ENCODE results near the gene NBR1.
A peak's percentile ranks its signal among the peaks of the same experiment; 100 is the strongest.
"Not testable (repeated sequence)": the region's sequence is repeated elsewhere in the genome, so short reads cannot be mapped to it uniquely, and the experiment has no call there.

Gene NBR1, protein sequence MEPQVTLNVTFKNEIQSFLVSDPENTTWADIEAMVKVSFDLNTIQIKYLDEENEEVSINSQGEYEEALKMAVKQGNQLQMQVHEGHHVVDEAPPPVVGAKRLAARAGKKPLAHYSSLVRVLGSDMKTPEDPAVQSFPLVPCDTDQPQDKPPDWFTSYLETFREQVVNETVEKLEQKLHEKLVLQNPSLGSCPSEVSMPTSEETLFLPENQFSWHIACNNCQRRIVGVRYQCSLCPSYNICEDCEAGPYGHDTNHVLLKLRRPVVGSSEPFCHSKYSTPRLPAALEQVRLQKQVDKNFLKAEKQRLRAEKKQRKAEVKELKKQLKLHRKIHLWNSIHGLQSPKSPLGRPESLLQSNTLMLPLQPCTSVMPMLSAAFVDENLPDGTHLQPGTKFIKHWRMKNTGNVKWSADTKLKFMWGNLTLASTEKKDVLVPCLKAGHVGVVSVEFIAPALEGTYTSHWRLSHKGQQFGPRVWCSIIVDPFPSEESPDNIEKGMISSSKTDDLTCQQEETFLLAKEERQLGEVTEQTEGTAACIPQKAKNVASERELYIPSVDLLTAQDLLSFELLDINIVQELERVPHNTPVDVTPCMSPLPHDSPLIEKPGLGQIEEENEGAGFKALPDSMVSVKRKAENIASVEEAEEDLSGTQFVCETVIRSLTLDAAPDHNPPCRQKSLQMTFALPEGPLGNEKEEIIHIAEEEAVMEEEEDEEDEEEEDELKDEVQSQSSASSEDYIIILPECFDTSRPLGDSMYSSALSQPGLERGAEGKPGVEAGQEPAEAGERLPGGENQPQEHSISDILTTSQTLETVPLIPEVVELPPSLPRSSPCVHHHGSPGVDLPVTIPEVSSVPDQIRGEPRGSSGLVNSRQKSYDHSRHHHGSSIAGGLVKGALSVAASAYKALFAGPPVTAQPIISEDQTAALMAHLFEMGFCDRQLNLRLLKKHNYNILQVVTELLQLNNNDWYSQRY

DNA sequence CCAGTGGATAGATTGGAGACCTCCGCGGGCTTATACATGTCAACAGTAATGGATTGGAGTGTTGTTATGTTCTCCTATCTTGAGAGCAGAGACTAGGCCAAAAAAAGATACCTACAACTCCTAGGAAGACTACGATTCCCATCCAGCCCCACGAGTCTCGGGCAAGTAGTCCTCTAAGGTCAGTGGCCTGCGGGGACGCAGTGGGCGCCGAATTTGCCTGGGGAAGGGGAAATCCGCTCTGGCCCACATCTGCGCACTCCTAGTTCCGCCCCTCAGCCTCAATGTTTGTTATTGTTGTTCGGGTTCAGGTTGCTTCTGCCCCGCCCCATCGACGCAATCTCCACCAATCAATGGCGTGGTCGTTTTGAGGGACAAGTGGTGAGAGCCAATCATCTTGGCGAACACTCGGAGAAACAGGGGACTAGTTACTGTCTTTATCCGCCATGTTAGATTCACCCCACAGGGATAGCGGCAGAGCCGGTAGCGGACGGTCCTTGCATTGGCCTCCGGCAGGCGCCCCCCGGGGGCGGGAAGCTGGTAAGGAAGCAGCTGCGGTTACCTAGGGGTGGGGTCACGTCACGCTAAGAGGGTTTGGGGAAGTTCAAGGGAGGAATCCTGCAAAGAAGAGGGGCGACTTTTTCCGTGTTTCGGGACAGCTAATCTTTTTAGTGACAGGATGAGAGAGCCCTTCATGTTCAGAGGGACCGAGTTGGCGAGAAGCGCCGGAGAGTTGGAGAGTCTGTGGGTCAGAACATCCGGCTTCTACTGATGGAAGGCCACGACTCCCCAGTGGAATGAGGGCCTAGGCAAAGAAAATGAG lies at the start of gene NBR1:
Gene NBR1, plus strand, starts transcription at position 449 of the 820 bp plus-strand sequence. CDS start 4,586 bp downstream, outside the sequence.
- H3K27me3 ChIP-seq (ENCODE audit: insufficient read depth, low read length): no peaks in the 10 kb centered on the region
- no peaks in the 10 kb centered on the region for H3K9me3 ChIP-seq (ENCODE audit: low read length)

DNA sequence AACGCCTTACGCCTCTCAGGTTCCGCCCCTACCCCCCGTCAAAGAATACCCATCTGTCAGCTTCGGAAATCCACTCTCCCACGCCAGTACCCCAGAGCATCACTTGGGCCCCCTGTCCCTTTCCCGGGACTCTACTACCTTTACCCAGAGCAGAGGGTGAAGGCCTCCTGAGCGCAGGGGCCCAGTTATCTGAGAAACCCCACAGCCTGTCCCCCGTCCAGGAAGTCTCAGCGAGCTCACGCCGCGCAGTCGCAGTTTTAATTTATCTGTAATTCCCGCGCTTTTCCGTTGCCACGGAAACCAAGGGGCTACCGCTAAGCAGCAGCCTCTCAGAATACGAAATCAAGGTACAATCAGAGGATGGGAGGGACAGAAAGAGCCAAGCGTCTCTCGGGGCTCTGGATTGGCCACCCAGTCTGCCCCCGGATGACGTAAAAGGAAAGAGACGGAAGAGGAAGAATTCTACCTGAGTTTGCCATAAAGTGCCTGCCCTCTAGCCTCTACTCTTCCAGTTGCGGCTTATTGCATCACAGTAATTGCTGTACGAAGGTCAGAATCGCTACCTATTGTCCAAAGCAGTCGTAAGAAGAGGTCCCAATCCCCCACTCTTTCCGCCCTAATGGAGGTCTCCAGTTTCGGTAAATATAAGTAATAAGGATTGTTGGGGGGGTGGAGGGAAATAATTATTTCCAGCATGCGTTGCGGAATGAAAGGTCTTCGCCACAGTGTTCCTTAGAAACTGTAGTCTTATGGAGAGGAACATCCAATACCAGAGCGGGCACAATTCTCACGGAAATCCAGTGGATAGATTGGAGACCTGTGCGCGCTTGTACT lies 45.7 kb upstream of the NBR1 start, which contains the start of gene BRCA1:
Gene BRCA1, minus strand, starts transcription at position 232 of the 834 bp plus-strand sequence. CDS start 1,268 bp downstream, outside the sequence.
- Histone ChIP-seq H3K36me3 (ENCODE audit: insufficient read depth, low read length) (peaks cover 17% of the 10 kb centered on the region), H3K9me3 (ENCODE audit: low read length) (no peaks in the 10 kb centered on the region), H3K27me3 (ENCODE audit: insufficient read depth, low read length) (no peaks in the 10 kb centered on the region), H3K4me3 (ENCODE audit: low read length) (peak within 1 kb of the TSS; percentile 88), H2AFZ (ENCODE audit: low read depth, low read length) (peak within 1 kb of the TSS; percentile 66), H3K4me1 (ENCODE audit: insufficient read depth, low read length) (peaks cover 17% of the 10 kb centered on the region)

More for the DNA sequence above, at the start of gene NBR1:
- H3K4me1 ChIP-seq (ENCODE audit: insufficient read depth, low read length): peaks cover 11% of the 10 kb centered on the region
- peak within 1 kb of the TSS; percentile 80 for H2AFZ ChIP-seq (ENCODE audit: low read depth, low read length)
- peaks cover 6% of the 10 kb centered on the region for H3K36me3 ChIP-seq (ENCODE audit: insufficient read depth, low read length)
- peak within 1 kb of the TSS; percentile 78 for H3K4me3 ChIP-seq (ENCODE audit: low read length)

DNA sequence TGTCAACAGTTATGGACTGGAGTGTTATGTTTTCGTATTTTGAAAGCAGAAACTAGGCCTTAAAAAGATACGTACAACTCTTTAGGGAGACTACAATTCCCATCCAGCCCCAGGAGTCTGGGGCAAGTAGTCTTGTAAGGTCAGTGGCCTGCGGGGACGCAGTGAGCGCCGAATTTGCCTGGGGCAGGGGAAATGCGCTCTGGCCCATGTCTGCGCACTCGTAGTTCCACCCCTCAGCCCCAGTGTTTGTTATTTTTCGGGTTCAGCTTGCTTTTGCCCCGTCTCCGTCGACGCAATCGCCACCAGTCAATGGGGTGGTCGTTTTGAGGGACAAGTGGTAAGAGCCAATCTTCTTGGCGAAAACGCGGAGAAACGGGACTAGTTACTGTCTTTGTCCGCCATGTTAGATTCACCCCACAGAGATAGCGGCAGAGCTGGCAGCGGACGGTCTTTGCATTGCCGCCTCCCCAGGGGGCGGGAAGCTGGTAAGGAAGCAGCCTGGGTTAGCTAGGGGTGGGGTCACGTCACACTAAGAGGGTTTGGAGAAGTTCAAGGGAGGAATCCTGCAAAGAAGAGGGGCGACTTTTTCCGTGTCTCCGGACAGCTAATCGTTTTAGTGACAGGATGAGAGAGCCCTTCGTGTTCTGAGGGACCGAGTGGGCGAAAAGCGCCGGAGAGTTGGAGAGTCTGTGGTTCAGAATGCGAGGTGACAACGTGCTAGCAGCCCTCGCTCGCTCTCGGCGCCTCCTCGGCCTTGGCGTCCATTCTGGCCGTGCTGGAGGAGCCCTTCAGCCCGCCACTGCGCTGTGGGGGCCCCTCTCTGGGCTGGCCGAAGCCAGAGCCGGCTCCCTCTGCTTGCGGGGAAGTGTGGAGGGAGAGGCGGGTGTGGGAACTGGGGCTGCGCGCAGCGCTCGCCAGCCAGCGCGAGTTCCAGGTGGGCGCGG lies 44.8 kb upstream of the NBR1 start:
- H3K36me3 ChIP-seq (ENCODE audit: insufficient read depth, low read length): peaks cover 17% of the 10 kb centered on the region
- H3K9me3 ChIP-seq (ENCODE audit: low read length): no peaks in the 10 kb centered on the region
- peak overlapping the region; percentile 88 for H3K4me3 ChIP-seq (ENCODE audit: low read length)
- peak overlapping the region; percentile 26 for H2AFZ ChIP-seq (ENCODE audit: low read depth, low read length)
- peaks cover 17% of the 10 kb centered on the region for H3K4me1 ChIP-seq (ENCODE audit: insufficient read depth, low read length)
- no peaks in the 10 kb centered on the region for H3K27me3 ChIP-seq (ENCODE audit: insufficient read depth, low read length)

DNA sequence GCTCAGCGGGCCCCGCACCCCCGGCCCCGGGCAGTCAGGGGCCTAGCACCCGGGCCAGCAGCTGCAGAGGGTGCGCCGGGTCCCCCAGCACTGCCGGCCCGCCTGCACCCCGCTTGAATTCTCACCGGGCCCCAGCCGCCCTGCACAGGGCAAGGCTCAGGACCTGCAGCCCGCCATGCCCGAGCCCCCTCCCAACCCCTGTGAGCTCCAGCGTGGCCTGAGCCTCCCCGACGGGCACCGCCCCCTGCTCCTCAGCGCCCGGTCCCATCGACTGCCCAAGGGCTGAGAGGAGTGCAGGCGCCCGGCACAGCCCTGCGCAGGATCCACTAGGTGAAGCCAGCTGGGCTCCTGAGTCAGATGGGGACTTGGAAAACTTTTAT lies 44.1 kb upstream of the NBR1 start:
- no peak overlapping the region for H3K4me3 ChIP-seq (ENCODE audit: low read length)
- H3K36me3 ChIP-seq (ENCODE audit: insufficient read depth, low read length): peaks cover 17% of the 10 kb centered on the region
- H3K9me3 ChIP-seq (ENCODE audit: low read length): no peaks in the 10 kb centered on the region
- no peaks in the 10 kb centered on the region for H3K27me3 ChIP-seq (ENCODE audit: insufficient read depth, low read length)
- no peak overlapping the region for H2AFZ ChIP-seq (ENCODE audit: low read depth, low read length)
- H3K4me1 ChIP-seq (ENCODE audit: insufficient read depth, low read length): peaks cover 17% of the 10 kb centered on the region

DNA sequence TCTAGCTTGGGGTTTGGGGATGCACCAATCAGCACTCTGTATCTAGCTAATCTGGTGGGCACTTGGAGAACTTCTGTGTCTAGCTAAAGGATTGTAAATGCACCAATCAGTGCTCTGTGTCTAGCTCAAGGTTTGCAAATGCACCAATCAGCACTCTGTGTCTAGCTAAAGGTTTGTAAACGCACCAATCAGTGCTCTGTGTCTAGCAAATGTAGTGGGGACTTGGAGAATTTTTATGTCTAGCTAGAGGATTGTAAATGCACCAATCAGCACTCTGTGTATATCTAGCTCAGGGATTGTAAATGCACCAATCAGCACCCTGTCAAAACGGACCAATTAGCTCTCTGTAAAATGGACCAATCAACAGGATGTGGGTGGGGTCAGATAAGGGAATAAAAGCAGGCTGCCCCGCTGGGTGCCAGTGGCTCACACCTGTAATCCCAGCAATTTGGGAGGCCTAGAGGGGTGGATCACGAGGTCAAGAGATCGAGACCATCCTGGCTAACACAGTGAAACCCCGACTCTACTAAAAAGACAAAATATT lies 43.6 kb upstream of the NBR1 start:
- not testable (repeated sequence) for H3K27me3 ChIP-seq (ENCODE audit: insufficient read depth, low read length); H3K4me3 ChIP-seq (ENCODE audit: low read length); H3K9me3 ChIP-seq (ENCODE audit: low read length); H2AFZ ChIP-seq (ENCODE audit: low read depth, low read length)
- Histone ChIP-seq H3K4me1 (ENCODE audit: insufficient read depth, low read length) (peaks cover 17% of the 10 kb centered on the region), H3K36me3 (ENCODE audit: insufficient read depth, low read length) (peaks cover 15% of the 10 kb centered on the region)

DNA sequence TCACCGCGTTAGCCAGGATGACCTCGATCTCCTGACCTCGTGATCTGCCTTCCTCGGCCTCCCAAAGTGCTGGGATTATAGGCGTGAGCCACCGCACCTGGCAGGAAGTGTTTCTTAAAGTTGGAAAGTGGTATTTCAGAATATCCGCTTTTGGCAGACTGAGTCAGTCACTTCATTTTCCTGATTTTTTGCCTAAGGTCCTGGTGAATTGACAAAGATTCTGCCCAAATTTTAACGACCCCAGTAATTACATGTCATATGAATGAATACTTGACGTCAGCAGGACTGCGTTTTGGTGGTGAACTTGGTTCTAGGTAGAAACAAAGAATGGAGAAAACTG lies 41.4 kb upstream of the NBR1 start:
- Histone ChIP-seq H3K27me3 (ENCODE audit: insufficient read depth, low read length) (no peaks in the 10 kb centered on the region), H3K9me3 (ENCODE audit: low read length) (no peaks in the 10 kb centered on the region), H2AFZ (ENCODE audit: low read depth, low read length) (no peak overlapping the region), H3K36me3 (ENCODE audit: insufficient read depth, low read length) (peaks cover 25% of the 10 kb centered on the region), H3K4me3 (ENCODE audit: low read length) (no peak overlapping the region), H3K4me1 (ENCODE audit: insufficient read depth, low read length) (peaks cover 10% of the 10 kb centered on the region)

DNA sequence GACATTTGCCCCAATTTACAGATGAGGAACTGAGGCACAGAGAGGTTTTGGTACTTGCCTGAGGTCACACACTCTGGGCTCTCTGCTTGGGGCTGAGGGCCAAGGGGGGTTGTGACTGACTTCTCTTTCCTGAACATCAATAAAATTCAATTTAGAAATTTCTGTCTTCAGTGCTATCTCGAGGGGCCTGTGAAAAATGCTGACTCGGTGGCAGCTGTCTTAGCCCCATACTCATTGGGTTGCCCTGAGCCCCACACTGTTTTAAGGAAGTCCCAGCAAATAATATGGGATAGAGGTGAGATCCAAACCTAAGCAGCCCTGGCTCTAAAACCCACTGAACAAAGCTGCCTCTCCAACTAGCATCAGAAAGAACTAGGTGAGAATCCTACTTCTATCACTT lies 38.9 kb upstream of the NBR1 start:
- Histone ChIP-seq H3K36me3 (ENCODE audit: insufficient read depth, low read length) (peaks cover 33% of the 10 kb centered on the region), H2AFZ (ENCODE audit: low read depth, low read length) (no peak overlapping the region), H3K27me3 (ENCODE audit: insufficient read depth, low read length) (no peaks in the 10 kb centered on the region), H3K9me3 (ENCODE audit: low read length) (no peaks in the 10 kb centered on the region), H3K4me1 (ENCODE audit: insufficient read depth, low read length) (no peaks in the 10 kb centered on the region), H3K4me3 (ENCODE audit: low read length) (no peak overlapping the region)

DNA sequence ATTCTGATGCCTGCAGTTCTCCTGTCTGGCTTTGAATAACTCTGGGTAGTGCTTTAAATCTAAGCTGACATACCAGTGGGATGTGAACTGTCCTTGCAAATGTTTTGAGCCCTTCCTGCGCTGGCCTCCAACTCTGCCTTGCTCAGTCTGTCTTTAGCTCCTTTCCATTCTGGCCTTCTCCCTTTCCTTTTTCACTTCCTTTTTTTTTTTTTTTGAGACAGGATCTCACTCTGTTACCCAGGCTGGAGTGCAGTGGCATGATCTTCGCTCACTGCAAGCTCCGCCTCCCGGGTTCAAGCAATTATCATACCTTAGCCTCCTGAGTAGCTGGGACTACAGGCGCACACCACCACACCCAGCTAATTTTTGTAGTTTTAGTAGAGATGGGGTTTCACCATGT lies 37.6 kb upstream of the NBR1 start:
- not testable (repeated sequence) for H3K4me1 ChIP-seq (ENCODE audit: insufficient read depth, low read length)

DNA sequence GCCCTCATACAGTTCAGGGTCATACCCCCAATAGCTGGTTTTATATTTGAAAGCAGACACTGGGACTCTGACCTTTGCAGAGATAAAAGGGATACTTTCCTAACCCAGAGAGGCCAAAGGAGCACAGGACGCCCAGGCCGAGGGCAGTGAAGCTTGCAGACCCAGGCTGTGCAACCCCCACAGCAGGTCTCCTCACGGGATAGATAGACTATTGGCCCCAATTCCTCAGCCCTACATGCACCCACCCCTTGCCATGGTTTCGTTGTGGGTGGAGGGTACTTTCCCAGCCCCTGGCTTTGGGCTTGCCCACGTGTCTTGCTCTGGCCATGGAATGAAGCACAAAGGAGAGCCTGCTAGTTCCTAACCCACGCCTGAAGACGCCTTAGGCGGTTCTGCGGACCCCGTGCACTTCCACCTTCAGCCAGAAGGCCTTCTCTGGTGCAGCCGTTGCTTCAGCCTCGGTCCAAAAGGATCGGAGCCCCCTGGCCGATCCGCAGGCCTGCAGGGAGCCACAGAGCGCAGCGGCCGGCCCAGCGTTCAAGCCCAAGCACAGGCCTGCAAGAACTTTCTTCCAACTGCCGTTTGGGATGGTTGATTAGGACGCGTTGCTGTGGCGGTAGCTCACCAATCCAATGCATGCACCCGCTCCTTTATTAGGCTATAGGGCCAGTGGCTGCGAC lies 36.1 kb upstream of the NBR1 start:
- no peaks in the 10 kb centered on the region for H3K4me1 ChIP-seq (ENCODE audit: insufficient read depth, low read length)
- H2AFZ ChIP-seq (ENCODE audit: low read depth, low read length): no peak overlapping the region

More for the DNA sequence above, 37.6 kb upstream of the NBR1 start:
- H3K9me3 ChIP-seq (ENCODE audit: low read length); H3K27me3 ChIP-seq (ENCODE audit: insufficient read depth, low read length); H2AFZ ChIP-seq (ENCODE audit: low read depth, low read length); H3K4me3 ChIP-seq (ENCODE audit: low read length): not testable (repeated sequence)
- H3K36me3 ChIP-seq (ENCODE audit: insufficient read depth, low read length): peaks cover 29% of the 10 kb centered on the region

DNA sequence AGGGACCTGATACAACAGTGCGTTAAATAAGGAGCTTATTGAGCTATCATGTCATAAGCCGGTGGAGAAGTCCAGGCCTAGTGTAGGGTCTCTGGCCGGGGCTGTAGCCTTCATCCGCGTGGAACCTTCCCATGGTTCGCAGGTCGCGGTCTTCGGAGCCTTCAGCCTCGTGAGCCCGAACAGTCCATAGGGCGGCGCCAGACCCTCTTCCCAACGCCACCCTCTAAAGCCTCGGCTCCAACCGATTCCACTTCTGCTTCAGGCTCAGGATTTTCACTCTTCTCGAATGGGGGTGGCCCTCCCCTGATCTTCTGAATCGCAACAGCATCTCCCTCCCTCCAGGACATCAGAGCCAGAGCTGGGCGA lies 35.6 kb upstream of the NBR1 start:
- H3K27me3 ChIP-seq (ENCODE audit: insufficient read depth, low read length): no peaks in the 10 kb centered on the region

More for the DNA sequence above, 36.1 kb upstream of the NBR1 start:
- H3K4me3 ChIP-seq (ENCODE audit: low read length): no peak overlapping the region
- H3K36me3 ChIP-seq (ENCODE audit: insufficient read depth, low read length): peaks cover 29% of the 10 kb centered on the region
- no peaks in the 10 kb centered on the region for H3K27me3 ChIP-seq (ENCODE audit: insufficient read depth, low read length)
- H3K9me3 ChIP-seq (ENCODE audit: low read length): no peaks in the 10 kb centered on the region

DNA sequence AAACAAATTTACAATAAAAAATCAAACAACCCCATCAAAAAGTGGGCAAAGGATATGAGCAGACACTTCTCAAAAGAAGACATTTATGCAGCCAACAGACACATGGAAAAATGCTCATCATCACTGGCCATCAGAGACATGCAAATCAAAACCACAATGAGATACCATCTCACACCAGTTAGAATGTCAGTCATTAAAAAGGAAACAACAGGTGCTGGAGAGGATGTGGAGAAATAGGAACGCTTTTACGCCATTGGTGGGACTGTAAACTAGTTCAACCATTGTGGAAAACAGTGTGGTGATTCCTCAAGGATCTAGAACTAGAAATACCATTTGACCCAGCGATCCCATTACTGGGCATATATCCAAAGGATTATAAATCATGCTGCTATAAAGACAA lies 34.4 kb upstream of the NBR1 start:
- H3K9me3 ChIP-seq (ENCODE audit: low read length); H2AFZ ChIP-seq (ENCODE audit: low read depth, low read length); H3K27me3 ChIP-seq (ENCODE audit: insufficient read depth, low read length); H3K4me1 ChIP-seq (ENCODE audit: insufficient read depth, low read length); H3K4me3 ChIP-seq (ENCODE audit: low read length): not testable (repeated sequence)
- peaks cover 26% of the 10 kb centered on the region for H3K36me3 ChIP-seq (ENCODE audit: insufficient read depth, low read length)

More for the DNA sequence above, 35.6 kb upstream of the NBR1 start:
- Histone ChIP-seq H3K4me1 (ENCODE audit: insufficient read depth, low read length) (no peaks in the 10 kb centered on the region), H2AFZ (ENCODE audit: low read depth, low read length) (no peak overlapping the region), H3K4me3 (ENCODE audit: low read length) (no peak overlapping the region), H3K36me3 (ENCODE audit: insufficient read depth, low read length) (peaks cover 29% of the 10 kb centered on the region), H3K9me3 (ENCODE audit: low read length) (no peaks in the 10 kb centered on the region)

All from neuron (in vitro differentiated cells).